Measurements from ENCODE around the gene LECT2. TPM values are rescaled to one million over a fixed set of nuclear protein-coding genes. Genes with fewer than 3 reads are reported as not detected.

LECT2 gene
- total and polyA plus RNA-seq, 9 donors = not detected

GRCh38 chr5:135979510-135979909 is 24.7 kb upstream of the LECT2 start:
- intact Hi-C loops (cut with DNase I) = no loop called here
- TF ChIP-seq POLR2A (IDR thresholded peaks at IDR 0.05) (no peak), EP300 (IDR thresholded peaks at IDR 0.05) (no peak), CTCF (IDR thresholded peaks at IDR 0.05) (no peak)
- H3K27ac ChIP-seq = no peak overlapping the region
- no peaks in the 10 kb centered on the region for H3K36me3 ChIP-seq
- no peak overlapping the region for H3K4me3 ChIP-seq
- no peaks in the 10 kb centered on the region for H3K9me3 ChIP-seq
- WGBS, 3 donors = 6 to 22% (median 14%) methylated on average over 1 of the region's 1 CpG
- H3K27me3 ChIP-seq = no peaks in the 10 kb centered on the region
- DNase-seq = no peak
- H3K4me1 ChIP-seq (ENCODE audit: insufficient read depth) = no peaks in the 10 kb centered on the region

GRCh38 chr5:135978993-135979392 is 24.2 kb upstream of the LECT2 start:
- Histone ChIP-seq H3K27me3 (no peaks in the 10 kb centered on the region), H3K4me3 (no peak overlapping the region), H3K27ac (no peak overlapping the region), H3K9me3 (no peaks in the 10 kb centered on the region), H3K4me1 (ENCODE audit: insufficient read depth) (no peaks in the 10 kb centered on the region), H3K36me3 (no peaks in the 10 kb centered on the region)
- intact Hi-C loops (cut with DNase I) = no loop called here
- TF ChIP-seq CTCF (IDR thresholded peaks at IDR 0.05) = no peak
- TF ChIP-seq POLR2A (IDR thresholded peaks at IDR 0.05) = no peak
- no peak for TF ChIP-seq EP300 (IDR thresholded peaks at IDR 0.05)
- DNase-seq = no peak
- 87 to 93% (median 90%) methylated on average over 2 of the region's 2 CpGs for WGBS, 3 donors

DNA sequence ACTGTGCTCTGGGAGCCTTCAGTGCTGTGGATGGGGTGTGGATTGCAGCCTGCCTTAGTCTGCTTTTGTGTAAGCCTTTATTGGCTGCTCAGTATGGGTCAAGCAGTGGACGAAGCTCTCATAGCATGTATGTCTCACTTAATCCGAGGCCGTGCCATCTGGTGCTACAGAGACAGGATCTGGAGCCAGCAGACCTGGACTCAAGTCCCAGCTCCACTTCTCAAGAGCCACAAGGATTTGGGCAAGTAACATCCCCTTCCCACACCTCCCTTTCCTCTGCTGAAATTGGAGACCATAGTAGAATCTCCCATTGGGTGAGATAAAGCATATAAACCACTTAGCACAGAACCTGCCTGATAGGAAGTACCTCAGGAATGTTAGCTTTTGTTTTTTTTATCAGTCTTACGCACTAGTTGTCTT is 23.4 kb upstream of the LECT2 start:
- DNase-seq = no peak
- Histone ChIP-seq H3K27ac (no peak overlapping the region), H3K9me3 (no peaks in the 10 kb centered on the region), H3K36me3 (no peaks in the 10 kb centered on the region), H3K4me1 (ENCODE audit: insufficient read depth) (peaks cover 3% of the 10 kb centered on the region), H3K4me3 (no peak overlapping the region), H3K27me3 (no peaks in the 10 kb centered on the region)
- WGBS, 3 donors = 83 to 89% (median 83%) methylated on average over 4 of the region's 4 CpGs
- TF ChIP-seq POLR2A (IDR thresholded peaks at IDR 0.05) = no peak
- TF ChIP-seq CTCF (IDR thresholded peaks at IDR 0.05) = no peak
- TF ChIP-seq EP300 (IDR thresholded peaks at IDR 0.05) = no peak
- intact Hi-C loops (cut with DNase I) = no loop called here

DNA sequence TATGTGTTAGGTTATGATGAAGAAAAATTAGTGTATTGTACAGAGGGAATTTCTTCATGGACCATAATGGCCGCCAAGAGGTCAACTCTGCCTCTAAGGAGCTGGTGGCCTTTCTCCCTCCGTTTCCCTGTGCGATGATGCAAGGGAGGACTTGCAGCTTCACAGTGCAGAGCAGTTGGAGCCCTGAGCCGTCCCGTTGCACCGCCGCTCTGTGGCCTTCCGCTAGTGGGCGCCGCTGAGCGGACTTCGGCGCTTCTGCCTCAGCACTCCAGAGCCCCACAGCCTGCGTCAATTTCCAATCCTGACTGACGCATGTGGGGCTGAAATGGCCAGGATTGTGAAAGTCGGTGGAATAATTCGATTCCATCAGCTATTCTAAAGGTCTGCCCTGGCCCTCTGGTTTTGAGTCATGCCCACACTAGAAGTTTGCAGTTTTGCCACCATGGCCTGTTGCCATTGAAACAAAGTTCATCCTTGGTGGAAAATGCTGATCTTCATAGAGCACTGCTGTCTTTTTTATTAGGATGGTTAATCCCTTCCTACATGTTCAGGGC is 22.7 kb upstream of the LECT2 start:
- Histone ChIP-seq H3K4me3 (no peak overlapping the region), H3K27me3 (no peaks in the 10 kb centered on the region), H3K9me3 (no peaks in the 10 kb centered on the region), H3K4me1 (ENCODE audit: insufficient read depth) (peaks cover 3% of the 10 kb centered on the region), H3K36me3 (no peaks in the 10 kb centered on the region), H3K27ac (no peak overlapping the region)
- no peak for TF ChIP-seq EP300 (IDR thresholded peaks at IDR 0.05)
- TF ChIP-seq CTCF (IDR thresholded peaks at IDR 0.05) = no peak
- TF ChIP-seq POLR2A (IDR thresholded peaks at IDR 0.05) = no peak
- intact Hi-C loops (cut with DNase I) = no loop called here
- peak in 1 of 5 donors; percentile 47 for DNase-seq
- 42 to 58% (median 44%) methylated on average over 17 of the region's 17 CpGs for WGBS, 3 donors

All from ovary (tissue), 9 donors.